Uterus (tissue), 4 donors: ENCODE results near the gene SLC22A31. TPM values are rescaled to one million over a fixed set of nuclear protein-coding genes. Genes with fewer than 3 reads are reported as not detected.

Source experiments
- DNase-seq, 2 donors: peaks; one replicate each; pipeline ENCODE4 v3.0.0-alpha.2; 2019 to 2020
- H3K27ac ChIP-seq, 2 donors: fragments of 200-600 bp; sonication (generic); 1 replicate in 1 of 2; 2 replicates in 1 of 2; pipeline ENCODE4 v1.5.1; 2016 to 2018
- H3K27me3 ChIP-seq, 2 donors: fragments of 200-600 bp; sonication (generic); one replicate each; pipeline ENCODE4 v1.5.1; 2018 to 2019; ENCODE audit warnings: control low read depth in 1 of 2
- H3K36me3 ChIP-seq, 2 donors: fragments of 200-600 bp; sonication (generic); one replicate each; pipeline ENCODE4 v1.5.1; 2019; ENCODE audit warnings: control low read depth in 1 of 2
- H3K4me1 ChIP-seq, 2 donors: fragments of 200-600 bp; sonication (generic); one replicate each; pipeline ENCODE4 v1.5.1; 2018 to 2019; ENCODE audit warnings: control low read depth in 1 of 2
- H3K4me3 ChIP-seq, 2 donors: fragments of 200-600 bp; sonication (generic); 1 replicate in 1 of 2; 2 replicates in 1 of 2; pipeline ENCODE4 v1.5.1; 2018 to 2019; ENCODE audit warnings: mild to moderate bottlenecking in 1 of 2
- H3K9me3 ChIP-seq, 2 donors: fragments of 200-600 bp; sonication (generic); one replicate each; pipeline ENCODE4 v1.5.1; 2019; ENCODE audit warnings: control low read depth in 1 of 2
- POLR2A ChIP-seq, 2 donors: fragments of 450-650 bp; IDR thresholded peaks; one replicate each; pipeline ENCODE4 v1.6.1; 2016; ENCODE audit warnings: antibody characterized with exemption in 2 of 2, mild to moderate bottlenecking in 1 of 2, moderate library complexity in 1 of 2
- intact Hi-C: fragments of 100-400 bp; cut with DNase I; formaldehyde crosslinking; loops from one replicate; pipeline ENCODE4 v1.15.1; 2023; ENCODE audit warnings: low total_unique reads
- total RNA-seq, 4 donors: library from RNA; depleted of rRNA in 3 of 4; stranded (reverse); fragments of >200 nt in 3 of 4; gene quantifications; one replicate each; pipeline versions ENCODE4 v1.1.0 to v1.2.4, GENCODE V29; 2014 to 2023
- TF ChIP-seq, protein P1 (sequence below), 4 experiments: fragments of 200-600 bp in 2 of 4; fragments of 450-650 bp in 2 of 4; sonication (generic) in 2 of 4; IDR thresholded peaks; one replicate each; pipeline ENCODE4 v1.5.1; 2016 to 2019; ENCODE audit warnings: antibody characterized with exemption in 4 of 4, mild to moderate bottlenecking in 2 of 4, moderate library complexity in 1 of 4
- donor health status: DM: yes; HTN: yes; CAD: no.

SLC22A31 gene
- total RNA-seq, 4 donors from 2014 or later, result not detected

DNA sequence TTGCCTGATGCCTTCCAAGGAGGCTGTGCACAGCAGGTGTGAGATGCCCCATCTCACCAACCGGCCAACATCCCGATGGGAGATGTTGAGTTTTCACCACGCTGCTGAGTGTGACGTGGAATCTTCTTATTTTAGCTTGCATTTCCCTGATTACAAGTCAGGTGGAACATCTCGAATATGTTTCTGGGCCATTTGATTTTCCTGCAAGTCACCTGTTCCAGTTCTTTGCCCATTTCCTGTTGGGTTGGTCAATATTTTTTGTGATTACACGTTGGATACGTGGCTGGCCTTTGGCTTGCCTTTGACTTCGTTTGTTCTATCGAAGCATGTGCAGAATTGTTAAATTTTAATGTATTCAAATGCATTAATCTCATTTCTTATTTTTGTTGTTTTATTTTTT lies 37.0 kb downstream of the SLC22A31 start:
- no peak for DNase-seq
- Histone ChIP-seq H3K36me3 (no peaks in the 10 kb centered on the region), H3K4me3 (no peak overlapping the region), H3K27ac (no peak overlapping the region), H3K9me3 (no peaks in the 10 kb centered on the region), H3K27me3 (peaks cover 0 to 3% of the 10 kb centered on the region in 2 donors), H3K4me1 (no peaks in the 10 kb centered on the region)
- intact Hi-C loops, result no loop called here
- no peak for TF ChIP-seq POLR2A (IDR thresholded peaks at IDR 0.05)
- TF ChIP-seq, protein P1, sequence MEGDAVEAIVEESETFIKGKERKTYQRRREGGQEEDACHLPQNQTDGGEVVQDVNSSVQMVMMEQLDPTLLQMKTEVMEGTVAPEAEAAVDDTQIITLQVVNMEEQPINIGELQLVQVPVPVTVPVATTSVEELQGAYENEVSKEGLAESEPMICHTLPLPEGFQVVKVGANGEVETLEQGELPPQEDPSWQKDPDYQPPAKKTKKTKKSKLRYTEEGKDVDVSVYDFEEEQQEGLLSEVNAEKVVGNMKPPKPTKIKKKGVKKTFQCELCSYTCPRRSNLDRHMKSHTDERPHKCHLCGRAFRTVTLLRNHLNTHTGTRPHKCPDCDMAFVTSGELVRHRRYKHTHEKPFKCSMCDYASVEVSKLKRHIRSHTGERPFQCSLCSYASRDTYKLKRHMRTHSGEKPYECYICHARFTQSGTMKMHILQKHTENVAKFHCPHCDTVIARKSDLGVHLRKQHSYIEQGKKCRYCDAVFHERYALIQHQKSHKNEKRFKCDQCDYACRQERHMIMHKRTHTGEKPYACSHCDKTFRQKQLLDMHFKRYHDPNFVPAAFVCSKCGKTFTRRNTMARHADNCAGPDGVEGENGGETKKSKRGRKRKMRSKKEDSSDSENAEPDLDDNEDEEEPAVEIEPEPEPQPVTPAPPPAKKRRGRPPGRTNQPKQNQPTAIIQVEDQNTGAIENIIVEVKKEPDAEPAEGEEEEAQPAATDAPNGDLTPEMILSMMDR (IDR thresholded peaks at IDR 0.05), result no peak

- no peak for TF ChIP-seq POLR2A (IDR thresholded peaks at IDR 0.05)
- TF ChIP-seq, protein P1 (IDR thresholded peaks at IDR 0.05), result no peak
- H3K27me3 ChIP-seq, result peaks cover 0 to 3% of the 10 kb centered on the region in 2 donors
- no peak for DNase-seq
- no peak overlapping the region for H3K27ac ChIP-seq
- intact Hi-C loops, result no loop called here
- no peaks in the 10 kb centered on the region for H3K36me3 ChIP-seq
- H3K4me1 ChIP-seq, result no peaks in the 10 kb centered on the region
- no peaks in the 10 kb centered on the region for H3K9me3 ChIP-seq
- no peak overlapping the region for H3K4me3 ChIP-seq
These were observed 38.3 kb downstream of the SLC22A31 start for GRCh38 chr16:89161763-89162713.

DNA sequence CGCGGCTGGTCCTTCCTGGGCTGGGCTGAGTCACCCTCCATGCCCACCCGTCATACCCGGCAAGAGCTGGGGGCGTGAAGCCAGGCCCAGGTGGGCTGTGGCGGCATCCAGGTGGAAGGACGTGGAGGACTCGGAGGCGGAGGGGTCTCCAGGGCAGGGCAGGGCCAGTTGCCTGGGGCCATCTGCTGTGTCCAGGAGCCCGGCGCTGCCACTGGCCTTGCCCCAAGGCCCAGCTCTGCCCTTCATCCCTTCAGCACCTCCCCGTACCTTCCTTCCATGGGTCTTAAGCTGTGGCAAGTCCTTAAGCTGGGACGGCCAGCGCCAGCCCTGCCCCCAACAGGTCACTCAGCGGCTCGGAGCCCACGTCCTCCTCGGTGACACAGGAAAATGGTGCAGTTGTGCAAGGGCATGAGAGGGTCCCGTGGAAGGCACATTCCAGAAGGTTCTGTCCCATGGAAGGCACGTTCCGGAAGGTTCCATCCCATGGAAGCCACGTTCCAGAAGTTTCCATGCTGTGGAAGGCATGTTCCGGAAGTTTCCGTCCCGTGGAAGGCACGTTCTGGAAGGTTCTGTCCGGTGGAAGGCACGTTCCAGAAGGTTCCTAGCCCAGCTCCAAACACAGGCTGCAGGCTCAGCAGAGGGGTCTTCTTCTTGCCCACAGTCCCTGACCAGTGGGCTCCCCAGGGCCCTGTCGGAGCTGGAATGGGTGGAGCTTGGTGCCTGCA lies 39.2 kb downstream of the SLC22A31 start:
- H3K27ac ChIP-seq, result no peak overlapping the region
- H3K27me3 ChIP-seq, result peaks cover 0 to 3% of the 10 kb centered on the region in 2 donors
- no peak overlapping the region for H3K4me3 ChIP-seq
- intact Hi-C loops, result no loop called here
- peaks cover 0 to 3% of the 10 kb centered on the region in 2 donors for H3K4me1 ChIP-seq
- no peaks in the 10 kb centered on the region for H3K36me3 ChIP-seq
- no peak for TF ChIP-seq POLR2A (IDR thresholded peaks at IDR 0.05)
- TF ChIP-seq, protein P1 (IDR thresholded peaks at IDR 0.05), result no peak
- DNase-seq, result no peak
- H3K9me3 ChIP-seq, result no peaks in the 10 kb centered on the region

- intact Hi-C loops, result no loop called here
- DNase-seq, result no peak
- Histone ChIP-seq H3K27ac (no peak overlapping the region), H3K4me1 (peaks cover 0 to 4% of the 10 kb centered on the region in 2 donors), H3K36me3 (no peaks in the 10 kb centered on the region), H3K27me3 (no peaks in the 10 kb centered on the region), H3K4me3 (no peak overlapping the region), H3K9me3 (no peaks in the 10 kb centered on the region)
- TF ChIP-seq, protein P1 (IDR thresholded peaks at IDR 0.05), result no peak
- no peak for TF ChIP-seq POLR2A (IDR thresholded peaks at IDR 0.05)
These were observed 40.4 kb downstream of the SLC22A31 start for GRCh38 chr16:89159850-89160354.
